ENCODE data around the gene GALNT17.

- TF ChIP-seq CTCF (tag by site-specific recombination; IDR thresholded peaks at IDR 0.05): no peak
- no peak for TF ChIP-seq ZBTB48 (tag by site-specific recombination; IDR thresholded peaks at IDR 0.05)
- no peak for TF ChIP-seq ZNF792 (tag by site-specific recombination; IDR thresholded peaks at IDR 0.05)
- TF ChIP-seq ZNF146 (tag by site-specific recombination; IDR thresholded peaks at IDR 0.05): no peak
- TF ChIP-seq REPIN1 (tag by site-specific recombination; IDR thresholded peaks at IDR 0.05; ENCODE audit: low read depth): no peak
- TF ChIP-seq, protein P1, sequence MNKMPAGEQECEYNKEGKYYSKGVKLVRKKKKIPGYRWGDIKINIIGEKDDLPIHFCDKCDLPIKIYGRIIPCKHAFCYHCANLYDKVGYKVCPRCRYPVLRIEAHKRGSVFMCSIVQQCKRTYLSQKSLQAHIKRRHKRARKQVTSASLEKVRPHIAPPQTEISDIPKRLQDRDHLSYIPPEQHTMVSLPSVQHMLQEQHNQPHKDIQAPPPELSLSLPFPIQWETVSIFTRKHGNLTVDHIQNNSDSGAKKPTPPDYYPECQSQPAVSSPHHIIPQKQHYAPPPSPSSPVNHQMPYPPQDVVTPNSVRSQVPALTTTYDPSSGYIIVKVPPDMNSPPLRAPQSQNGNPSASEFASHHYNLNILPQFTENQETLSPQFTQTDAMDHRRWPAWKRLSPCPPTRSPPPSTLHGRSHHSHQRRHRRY (tag by site-specific recombination; IDR thresholded peaks at IDR 0.05): no peak
- TF ChIP-seq HIC1 (tag by site-specific recombination; IDR thresholded peaks at IDR 0.05): no peak
- TF ChIP-seq ZNF341 (tag by site-specific recombination; IDR thresholded peaks at IDR 0.05; ENCODE audit: low read depth): no peak
- no peak for TF ChIP-seq ZNF302 (tag by site-specific recombination; IDR thresholded peaks at IDR 0.05; ENCODE audit: low read depth)
- TF ChIP-seq ZFP3 (tag by site-specific recombination; IDR thresholded peaks at IDR 0.05; ENCODE audit: low read depth): no peak
- no peak for TF ChIP-seq ZFP41 (tag by site-specific recombination; IDR thresholded peaks at IDR 0.05; ENCODE audit: borderline replicate concordance)
- no peak for TF ChIP-seq ZNF530 (tag by site-specific recombination; IDR thresholded peaks at IDR 0.05; ENCODE audit: low read depth)
- TF ChIP-seq, protein P2, sequence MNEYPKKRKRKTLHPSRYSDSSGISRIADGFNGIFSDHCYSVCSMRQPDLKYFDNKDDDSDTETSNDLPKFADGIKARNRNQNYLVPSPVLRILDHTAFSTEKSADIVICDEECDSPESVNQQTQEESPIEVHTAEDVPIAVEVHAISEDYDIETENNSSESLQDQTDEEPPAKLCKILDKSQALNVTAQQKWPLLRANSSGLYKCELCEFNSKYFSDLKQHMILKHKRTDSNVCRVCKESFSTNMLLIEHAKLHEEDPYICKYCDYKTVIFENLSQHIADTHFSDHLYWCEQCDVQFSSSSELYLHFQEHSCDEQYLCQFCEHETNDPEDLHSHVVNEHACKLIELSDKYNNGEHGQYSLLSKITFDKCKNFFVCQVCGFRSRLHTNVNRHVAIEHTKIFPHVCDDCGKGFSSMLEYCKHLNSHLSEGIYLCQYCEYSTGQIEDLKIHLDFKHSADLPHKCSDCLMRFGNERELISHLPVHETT (tag by site-specific recombination; IDR thresholded peaks at IDR 0.05): no peak
- TF ChIP-seq ZNF670 (tag by site-specific recombination; IDR thresholded peaks at IDR 0.05; ENCODE audit: low read depth): no peak
Observed at GRCh38 chr7:71707041-71707440, 575.1 kb downstream of the GALNT17 start.

All from HEK293 (cell line).